NB4 (cell line): ENCODE measurements around the gene MCMBP.

Source experiments
- CTCF ChIP-seq: IDR thresholded peaks from one replicate; pipeline ENCODE4 v1.5.1; 2012; ENCODE audit warnings: low read depth, low read length
- POLR2A ChIP-seq: IDR thresholded peaks from 2 replicates; pipeline ENCODE4 v1.6.1; 2011; ENCODE audit warnings: mild to moderate bottlenecking; ENCODE audit not compliant: insufficient read length; ENCODE audit errors: extremely low read depth

DNA sequence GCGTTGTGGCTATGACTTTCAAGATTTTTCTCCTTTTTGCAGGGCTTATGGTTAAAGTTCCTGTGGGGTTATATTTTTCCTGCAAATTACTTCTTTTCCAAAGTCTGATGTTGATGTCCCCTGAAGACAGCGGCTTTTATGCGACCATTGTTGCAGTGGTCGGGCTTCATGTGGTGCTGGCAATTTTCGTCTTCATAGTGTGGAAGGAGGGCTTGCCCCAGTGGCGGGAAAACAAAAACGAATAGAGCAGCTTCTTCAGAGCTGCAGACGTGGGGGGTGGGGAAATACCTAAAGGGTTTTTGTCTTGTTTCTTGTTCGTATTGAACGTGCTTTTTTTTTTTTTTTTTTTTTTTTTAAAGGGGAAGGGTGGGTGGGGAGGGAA, 53.8 kb downstream of the MCMBP start:
- TF ChIP-seq POLR2A (no peak), CTCF (no peak)
